Breast epithelium (tissue), 4 donors: ENCODE results near the gene SPRR5. TPM values are rescaled to one million over a fixed set of nuclear protein-coding genes. Genes with fewer than 3 reads are reported as not detected.

Experiments used
- DNase-seq, 2 donors: peaks; one replicate each; pipeline ENCODE4 v3.0.0-alpha.2; 2019; ENCODE audit warnings: low spot score in 2 of 2
- H3K27ac ChIP-seq, 2 donors: fragments of 200-600 bp; sonication (generic) in 1 of 2; one replicate each; pipeline ENCODE4 v1.5.1; 2016 to 2019; ENCODE audit warnings: mild to moderate bottlenecking in 1 of 2
- H3K27me3 ChIP-seq, 2 donors: fragments of 200-600 bp; sonication (generic) in 1 of 2; one replicate each; pipeline versions ENCODE4 v1.5.1 to v1.6.0; 2017 to 2019; ENCODE audit warnings: control low read depth in 1 of 2, mild to moderate bottlenecking in 1 of 2
- H3K36me3 ChIP-seq: fragments of 200-600 bp; one replicate; pipeline ENCODE4 v1.5.1; 2019
- H3K4me1 ChIP-seq, 2 donors: fragments of 200-600 bp; sonication (generic); one replicate each; pipeline ENCODE4 v1.5.1; 2016 to 2019; ENCODE audit warnings: control low read depth in 1 of 2
- H3K4me3 ChIP-seq, 3 donors: fragments of 200-600 bp; sonication (generic); 1 replicate in 2 of 3; 2 replicates in 1 of 3; pipeline ENCODE4 v1.5.1; 2016 to 2019; ENCODE audit warnings: mild to moderate bottlenecking in 3 of 3, moderate library complexity in 2 of 3
- H3K9me3 ChIP-seq, 2 donors: fragments of 200-600 bp; sonication (generic) in 1 of 2; one replicate each; pipeline ENCODE4 v1.5.1; 2016 to 2019; ENCODE audit warnings: control low read depth in 1 of 2
- POLR2A ChIP-seq: fragments of 450-650 bp; IDR thresholded peaks from one replicate; pipeline ENCODE4 v1.6.1; 2016; ENCODE audit warnings: antibody characterized with exemption, mild to moderate bottlenecking, moderate library complexity
- POLR2AphosphoS5 ChIP-seq, 3 donors: sonication (generic); formaldehyde crosslinking; IDR thresholded peaks; one replicate each; pipeline ENCODE4 v1.6.1; 2017; ENCODE audit warnings: antibody characterized with exemption in 3 of 3
- intact Hi-C: fragments of 100-400 bp; cut with DNase I; formaldehyde crosslinking; loops from one replicate; pipeline ENCODE4 v1.15.1; 2023; ENCODE audit warnings: low total_unique reads
- total RNA-seq, 3 donors: library from RNA; depleted of rRNA; stranded (reverse); fragments of >200 nt; gene quantifications; one replicate each; pipeline ENCODE4 v1.1.0, GENCODE V29; 2016
- TF ChIP-seq, protein P1 (sequence below), 3 donors: fragments of 450-650 bp; IDR thresholded peaks; one replicate each; pipeline ENCODE4 v1.5.1; 2016 to 2017; ENCODE audit warnings: antibody characterized with exemption in 3 of 3, mild to moderate bottlenecking in 3 of 3, moderate library complexity in 3 of 3

SPRR5 gene
- total RNA-seq, 3 donors from 2014 or later = not detected

DNA sequence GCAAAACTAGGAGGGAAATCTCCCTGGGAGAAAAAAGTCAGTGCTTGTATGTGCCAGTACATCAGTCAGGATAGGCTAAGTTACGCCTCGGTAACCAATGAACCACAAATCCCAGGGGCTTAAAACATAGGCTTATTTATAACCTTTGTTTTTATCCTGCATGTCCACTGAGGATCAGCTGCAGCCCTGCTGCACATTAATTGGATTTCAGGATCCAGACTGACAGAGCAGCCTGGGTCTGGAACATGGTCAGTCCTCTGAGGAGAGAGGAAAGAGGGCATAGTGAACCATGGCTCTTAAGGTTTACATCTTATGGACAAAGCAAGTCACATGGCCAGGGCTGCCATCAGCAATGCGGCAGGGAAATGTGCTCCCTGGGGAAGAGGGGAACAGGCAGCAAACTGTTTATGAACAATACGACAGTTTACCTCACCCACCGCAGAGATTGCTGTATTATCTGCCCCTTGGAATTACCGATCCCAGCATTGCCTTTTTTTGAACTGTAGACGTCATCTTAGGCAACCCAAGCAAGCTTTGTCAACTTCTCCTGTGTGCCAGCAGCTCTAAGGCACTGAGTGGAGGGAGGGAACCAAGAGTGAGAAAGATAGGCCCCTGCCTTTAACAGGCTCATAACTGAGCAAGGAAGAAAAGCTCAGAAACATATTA is 14.4 kb downstream of the SPRR5 start:
- Histone ChIP-seq H3K27me3 (no peaks in the 10 kb centered on the region), H3K4me3 (no peak overlapping the region), H3K9me3 (no peaks in the 10 kb centered on the region), H3K27ac (no peak overlapping the region), H3K4me1 (no peaks in the 10 kb centered on the region), H3K36me3 (no peaks in the 10 kb centered on the region)
- TF ChIP-seq, protein P1, sequence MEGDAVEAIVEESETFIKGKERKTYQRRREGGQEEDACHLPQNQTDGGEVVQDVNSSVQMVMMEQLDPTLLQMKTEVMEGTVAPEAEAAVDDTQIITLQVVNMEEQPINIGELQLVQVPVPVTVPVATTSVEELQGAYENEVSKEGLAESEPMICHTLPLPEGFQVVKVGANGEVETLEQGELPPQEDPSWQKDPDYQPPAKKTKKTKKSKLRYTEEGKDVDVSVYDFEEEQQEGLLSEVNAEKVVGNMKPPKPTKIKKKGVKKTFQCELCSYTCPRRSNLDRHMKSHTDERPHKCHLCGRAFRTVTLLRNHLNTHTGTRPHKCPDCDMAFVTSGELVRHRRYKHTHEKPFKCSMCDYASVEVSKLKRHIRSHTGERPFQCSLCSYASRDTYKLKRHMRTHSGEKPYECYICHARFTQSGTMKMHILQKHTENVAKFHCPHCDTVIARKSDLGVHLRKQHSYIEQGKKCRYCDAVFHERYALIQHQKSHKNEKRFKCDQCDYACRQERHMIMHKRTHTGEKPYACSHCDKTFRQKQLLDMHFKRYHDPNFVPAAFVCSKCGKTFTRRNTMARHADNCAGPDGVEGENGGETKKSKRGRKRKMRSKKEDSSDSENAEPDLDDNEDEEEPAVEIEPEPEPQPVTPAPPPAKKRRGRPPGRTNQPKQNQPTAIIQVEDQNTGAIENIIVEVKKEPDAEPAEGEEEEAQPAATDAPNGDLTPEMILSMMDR (IDR thresholded peaks at IDR 0.05) = no peak
- no peak for TF ChIP-seq POLR2A
- no peak for TF ChIP-seq POLR2AphosphoS5 (IDR thresholded peaks at IDR 0.05)
- DNase-seq = no peak
- intact Hi-C loops = no loop called here

DNA sequence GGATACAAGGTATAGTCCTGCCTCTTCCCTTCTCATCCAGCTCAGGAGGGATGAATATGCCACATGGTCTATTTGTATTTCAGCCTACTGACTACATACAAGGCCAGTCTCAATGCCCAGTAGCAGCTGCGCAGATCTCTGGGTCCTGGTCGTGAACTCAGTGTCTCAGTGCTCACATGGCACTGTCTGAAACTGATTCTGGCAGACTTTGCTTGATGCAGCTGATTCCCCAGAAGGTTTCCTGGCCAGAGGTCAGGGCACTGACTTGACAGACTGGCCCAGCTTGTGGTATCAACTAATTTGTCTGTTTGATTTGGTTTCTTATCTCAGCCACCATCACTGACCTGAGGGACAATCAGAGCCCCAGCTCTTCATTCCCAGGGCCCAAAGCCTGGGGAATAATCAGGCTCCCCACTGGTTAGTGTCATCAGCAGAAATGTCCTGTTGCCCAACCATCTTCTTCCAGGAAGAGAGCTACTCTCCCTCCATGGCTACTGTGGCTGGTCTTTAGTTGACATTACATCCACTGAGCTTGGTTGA is 15.9 kb downstream of the SPRR5 start:
- Histone ChIP-seq H3K27ac (no peak overlapping the region), H3K4me3 (no peak overlapping the region), H3K36me3 (no peaks in the 10 kb centered on the region), H3K27me3 (no peaks in the 10 kb centered on the region), H3K4me1 (no peaks in the 10 kb centered on the region), H3K9me3 (no peaks in the 10 kb centered on the region)
- DNase-seq = no peak
- intact Hi-C loops = no loop called here
- TF ChIP-seq POLR2A = no peak
- TF ChIP-seq, protein P1 (IDR thresholded peaks at IDR 0.05) = no peak
- TF ChIP-seq POLR2AphosphoS5 (IDR thresholded peaks at IDR 0.05) = no peak

DNA sequence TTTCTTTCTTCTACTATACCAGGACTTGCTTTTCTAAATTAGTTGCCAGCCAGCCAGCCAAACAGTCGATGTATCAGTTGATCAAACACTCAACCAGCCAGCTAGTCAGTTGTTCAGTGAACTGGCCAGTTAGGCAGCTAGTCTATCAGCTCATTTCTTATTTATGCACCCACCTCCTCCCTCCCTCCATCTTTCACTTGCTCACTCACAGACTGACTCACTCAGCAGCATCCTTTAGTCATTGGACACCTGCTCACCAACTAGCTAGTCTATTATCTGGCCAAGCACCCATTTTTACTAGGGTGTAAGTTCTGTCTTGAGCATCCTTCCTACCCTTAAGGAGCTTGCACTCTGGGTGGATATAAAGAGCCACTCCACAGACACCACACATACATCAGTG is 17.5 kb downstream of the SPRR5 start:
- no peaks in the 10 kb centered on the region for H3K9me3 ChIP-seq
- intact Hi-C loops = no loop called here
- no peaks in the 10 kb centered on the region for H3K4me1 ChIP-seq
- H3K27ac ChIP-seq = no peak overlapping the region
- H3K4me3 ChIP-seq = no peak overlapping the region
- H3K27me3 ChIP-seq = no peaks in the 10 kb centered on the region
- H3K36me3 ChIP-seq = no peaks in the 10 kb centered on the region
- no peak for DNase-seq
- TF ChIP-seq POLR2A (no peak), POLR2AphosphoS5 (IDR thresholded peaks at IDR 0.05) (no peak)
- TF ChIP-seq, protein P1 (IDR thresholded peaks at IDR 0.05) = no peak

DNA sequence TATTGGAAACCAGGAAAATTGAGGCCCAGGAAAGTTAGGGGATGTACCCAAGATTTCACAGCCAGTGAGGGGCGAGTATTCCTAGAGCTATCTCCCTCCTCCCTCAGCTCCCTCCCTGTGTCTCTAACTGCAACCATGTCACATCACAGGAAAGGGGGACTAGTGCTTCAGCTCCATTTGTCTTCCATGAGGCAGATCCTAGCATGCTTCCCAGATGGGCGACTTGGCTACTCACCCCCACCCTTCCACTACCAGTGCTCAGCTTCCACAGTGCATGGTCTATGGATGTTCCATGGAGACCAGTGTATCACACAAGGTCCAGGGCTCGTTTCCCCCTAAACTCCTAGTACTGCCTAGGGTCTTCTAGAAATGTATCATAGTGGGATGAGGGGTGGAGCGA is 18.8 kb downstream of the SPRR5 start:
- Histone ChIP-seq H3K4me1 (no peaks in the 10 kb centered on the region), H3K4me3 (no peak overlapping the region), H3K27ac (no peak overlapping the region), H3K9me3 (no peaks in the 10 kb centered on the region), H3K36me3 (no peaks in the 10 kb centered on the region), H3K27me3 (no peaks in the 10 kb centered on the region)
- TF ChIP-seq POLR2AphosphoS5 (IDR thresholded peaks at IDR 0.05) = no peak
- TF ChIP-seq POLR2A = no peak
- TF ChIP-seq, protein P1 (IDR thresholded peaks at IDR 0.05) = no peak
- DNase-seq = no peak
- intact Hi-C loops = no loop called here

DNA sequence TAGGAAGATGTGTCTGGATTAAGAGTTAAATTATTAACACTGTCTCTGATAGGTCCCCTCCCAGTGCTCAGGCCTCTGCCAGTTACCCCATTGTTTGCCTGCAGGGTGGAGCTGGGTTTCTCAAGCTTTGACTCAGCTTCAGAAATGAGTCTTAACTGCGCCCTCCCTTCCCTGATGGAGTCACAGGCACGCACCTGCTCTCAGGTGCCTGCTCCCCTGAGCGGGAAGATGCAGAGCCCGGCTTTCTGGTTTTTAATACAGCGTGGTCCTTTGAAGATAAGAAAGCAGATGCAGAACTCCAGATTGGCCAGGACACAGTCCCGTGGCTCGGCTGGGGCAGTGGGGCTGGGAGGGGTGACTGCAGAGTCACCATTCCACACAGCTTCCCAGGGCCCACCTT is 20.2 kb downstream of the SPRR5 start:
- Histone ChIP-seq H3K9me3 (no peaks in the 10 kb centered on the region), H3K4me3 (no peak overlapping the region), H3K4me1 (no peaks in the 10 kb centered on the region), H3K27me3 (no peaks in the 10 kb centered on the region), H3K27ac (no peak overlapping the region), H3K36me3 (no peaks in the 10 kb centered on the region)
- no peak for DNase-seq
- intact Hi-C loops = no loop called here
- TF ChIP-seq, protein P1 (IDR thresholded peaks at IDR 0.05) = no peak
- TF ChIP-seq POLR2A (no peak), POLR2AphosphoS5 (IDR thresholded peaks at IDR 0.05) (no peak)
